HG02870 (cell line): ENCODE results near the gene KBTBD13.
"Not testable (repeated sequence)": the region's sequence is repeated elsewhere in the genome, so short reads cannot be mapped to it uniquely, and the experiment has no call there.

Experiments
- ATAC-seq: cut with Tn5 transposase; IDR thresholded peaks from one replicate; pipeline ENCODE4 v1.9.1; 2021; ENCODE audit warnings: mild to moderate bottlenecking, moderate library complexity; ENCODE audit not compliant: unreplicated experiment

The KBTBD13 gene

GRCh38 chr15:65076486-65077290, at the start of gene KBTBD13:
Gene KBTBD13, plus strand, starts transcription at chr15:65076746. Its CDS starts 70 bp downstream, at chr15:65076816.
- no peak for ATAC-seq

- no peak for ATAC-seq
Measured at GRCh38 chr15:65026756-65027155, 49.8 kb upstream of the KBTBD13 start.

- ATAC-seq, result no peak
Measured at GRCh38 chr15:65027593-65027992, 49.0 kb upstream of the KBTBD13 start.

- no peak for ATAC-seq
Measured at GRCh38 chr15:65028338-65028737, 48.2 kb upstream of the KBTBD13 start.

GRCh38 chr15:65028921-65029735, 47.4 kb upstream of the KBTBD13 start, which contains the start of gene MTFMT:
Gene MTFMT, minus strand, starts transcription at chr15:65029639. Its CDS starts 26 bp downstream, at chr15:65029613.
- peak; percentile 63 for ATAC-seq

GRCh38 chr15:65029736-65030208, 46.8 kb upstream of the KBTBD13 start:
- no peak for ATAC-seq

GRCh38 chr15:65032801-65033537, 43.6 kb upstream of the KBTBD13 start:
- no peak for ATAC-seq

GRCh38 chr15:65033659-65034269, 42.8 kb upstream of the KBTBD13 start:
- ATAC-seq, result no peak

GRCh38 chr15:65034719-65035118, 41.8 kb upstream of the KBTBD13 start:
- no peak for ATAC-seq

- no peak for ATAC-seq
Measured at GRCh38 chr15:65037309-65037708, 39.2 kb upstream of the KBTBD13 start.

- no peak for ATAC-seq
Measured at GRCh38 chr15:65038428-65038827, 38.1 kb upstream of the KBTBD13 start.

- ATAC-seq, result no peak
Measured at GRCh38 chr15:65038836-65039235, 37.7 kb upstream of the KBTBD13 start.

GRCh38 chr15:65040461-65040860, 36.1 kb upstream of the KBTBD13 start:
- no peak for ATAC-seq

- no peak for ATAC-seq
Measured at GRCh38 chr15:65041787-65042186, 34.8 kb upstream of the KBTBD13 start.

- no peak for ATAC-seq
Measured at GRCh38 chr15:65042776-65043327, 33.7 kb upstream of the KBTBD13 start.

GRCh38 chr15:65044218-65044617, 32.3 kb upstream of the KBTBD13 start:
- ATAC-seq, result not testable (repeated sequence)

GRCh38 chr15:65044724-65045481, 31.6 kb upstream of the KBTBD13 start, which contains the start of gene SLC51B:
Gene SLC51B, plus strand, starts transcription at chr15:65045387. Its CDS starts 4,618 bp downstream, at chr15:65050005.
- ATAC-seq, result no peak

- no peak for ATAC-seq
Measured at GRCh38 chr15:65048241-65048640, 28.3 kb upstream of the KBTBD13 start.

GRCh38 chr15:65049418-65049840, 27.1 kb upstream of the KBTBD13 start:
- ATAC-seq, result peak; percentile 85
